Immature natural killer cell (primary cell): ENCODE results near the gene RHCG. TPM values are rescaled to one million over a fixed set of nuclear protein-coding genes. Genes with fewer than 3 reads are reported as not detected.

Source experiments
- polyA plus RNA-seq, 3 donors: library from polyadenylated mRNA; unstranded; fragments of 300-500 nt; fragmentation: Illumina TruSeq; gene quantifications; one replicate each; pipeline ENCODE4 v1.2.3, GENCODE V29; 2021

Gene RHCG
- polyA plus RNA-seq, 3 donors from 2014 or later, result not detected

Other genes starting within 250 kb of the RHCG start
- gene POLG, start 161.8 kb downstream of the RHCG start, polyA plus RNA-seq, result 10 to 100 TPM; 24.3 to 79.1 (median 28.6) TPM
- gene TICRR, start 78.9 kb upstream of the RHCG start, polyA plus RNA-seq, result under 1 TPM in 1 of 3 donors, not detected in 2; 0.10 TPM
- under 1 TPM in 1 of 3 donors, not detected in 2; 0.16 TPM for gene KIF7, start 158.9 kb upstream of the RHCG start, polyA plus RNA-seq
- not detected for gene PLIN1, start 182.8 kb upstream of the RHCG start, polyA plus RNA-seq
- gene PEX11A, start 194.2 kb upstream of the RHCG start, polyA plus RNA-seq, result 1 to 10 TPM; 3.1 to 5.9 (median 5.3) TPM
- gene WDR93, start 194.2 kb upstream of the RHCG start, polyA plus RNA-seq, result under 1 TPM in 2 of 3 donors, not detected in 1; 0.16 to 0.46 TPM